Progenitor cell of endocrine pancreas (in vitro differentiated cells): ENCODE measurements around the gene APOBR. TPM values are rescaled to one million over a fixed set of nuclear protein-coding genes. Genes with fewer than 3 reads are reported as not detected.

Experiments used
- DNase-seq: peaks from one replicate; pipeline ENCODE4 v3.0.0; 2021; ENCODE audit warnings: low spot score; ENCODE audit not compliant: unreplicated experiment
- H3K27ac Mint-ChIP-seq: 2 replicates; pipeline ENCODE4 v1.8.0; 2021; ENCODE audit warnings: mild to moderate bottlenecking, moderate library complexity, mixed read lengths
- H3K27me3 Mint-ChIP-seq: 2 replicates; pipeline ENCODE4 v1.8.0; 2021; ENCODE audit warnings: mixed read lengths
- H3K36me3 Mint-ChIP-seq: 2 replicates; pipeline ENCODE4 v1.8.0; 2022; ENCODE audit warnings: mixed read lengths; ENCODE audit not compliant: insufficient read depth
- H3K4me1 Mint-ChIP-seq: 2 replicates; pipeline ENCODE4 v1.8.0; 2021; ENCODE audit warnings: low read depth, mixed read lengths
- H3K4me3 Mint-ChIP-seq: 2 replicates; pipeline ENCODE4 v1.8.0; 2021; ENCODE audit warnings: low read depth, mild to moderate bottlenecking, moderate library complexity, mixed read lengths
- H3K9me3 Mint-ChIP-seq: 2 replicates; pipeline ENCODE4 v1.8.0; 2021; ENCODE audit warnings: low read depth, mixed read lengths
- CTCF ChIP-seq: fragments of 200-600 bp; sonication (generic); IDR thresholded peaks from one replicate; pipeline ENCODE4 v1.5.0; 2021; ENCODE audit warnings: antibody characterized with exemption, mild to moderate bottlenecking; ENCODE audit not compliant: unreplicated experiment
- total RNA-seq: library from RNA; stranded (reverse); gene quantifications from 2 replicates; pipeline ENCODE4 v1.2.1, GENCODE V29; 2021

Gene APOBR
- total RNA-seq, 1 donor from 2014 or later, result 0.22 TPM

GRCh38 chr16:28546626-28547025 is 52.2 kb downstream of the APOBR start:
- Mint-ChIP-seq H3K27ac (no peak overlapping the region), H3K9me3 (no peaks in the 10 kb centered on the region), H3K27me3 (no peaks in the 10 kb centered on the region), H3K4me1 (peaks cover 2% of the 10 kb centered on the region), H3K4me3 (no peak overlapping the region), H3K36me3 (no peaks in the 10 kb centered on the region)
- no peak for DNase-seq
- no peak for TF ChIP-seq CTCF

- H3K4me3 Mint-ChIP-seq, result no peak overlapping the region
- H3K36me3 Mint-ChIP-seq, result no peaks in the 10 kb centered on the region
- no peak overlapping the region for H3K27ac Mint-ChIP-seq
- H3K9me3 Mint-ChIP-seq, result no peaks in the 10 kb centered on the region
- H3K4me1 Mint-ChIP-seq, result no peaks in the 10 kb centered on the region
- no peaks in the 10 kb centered on the region for H3K27me3 Mint-ChIP-seq
- DNase-seq, result no peak
- TF ChIP-seq CTCF, result no peak
Measured at GRCh38 chr16:28548306-28548802, 53.9 kb downstream of the APOBR start.

Other genes with a start within 250 kb of the APOBR start
- gene SBK1, start 202.1 kb upstream of the APOBR start, total RNA-seq, result 89.4 and 91.2 TPM in 2 replicates
- gene NPIPB6, start 131.1 kb upstream of the APOBR start, total RNA-seq, result 5.7 and 7.0 TPM in 2 replicates
- 74.0 and 106 TPM in 2 replicates for gene EIF3CL, start 90.8 kb upstream of the APOBR start, total RNA-seq
- 0.60 TPM in 1 of 2 replicates, not detected in the other for gene NPIPB7, start 22.3 kb upstream of the APOBR start, total RNA-seq
- gene CLN3, start 2.6 kb upstream of the APOBR start, total RNA-seq, result 43.9 and 45.4 TPM in 2 replicates
- gene IL27, start 12.2 kb downstream of the APOBR start, total RNA-seq, result not detected in 2 replicates
- gene NUPR1, start 44.3 kb downstream of the APOBR start, total RNA-seq, result not detected in 2 replicates
- gene SGF29, start 59.3 kb downstream of the APOBR start, total RNA-seq, result 34.7 and 37.6 TPM in 2 replicates
- 3.2 and 3.9 TPM in 2 replicates for gene SULT1A2, start 102.4 kb downstream of the APOBR start, total RNA-seq
- gene SULT1A1, start 115.4 kb downstream of the APOBR start, total RNA-seq, result 19.8 and 20.9 TPM in 2 replicates
- gene NPIPB8, start 143.4 kb downstream of the APOBR start, total RNA-seq, result 0.77 and 1.3 TPM in 2 replicates
- 741 and 786 TPM in 2 replicates for gene EIF3C, start 216.8 kb downstream of the APOBR start, total RNA-seq